Stimulated activated CD4-positive, alpha-beta T cell treated with anti-CD3 and anti-CD28 coated beads, Interleukin-1b, Interleukin-23, amount 100 ng/mL, for 4 hours (primary cell): ENCODE results near the gene FAM20C.
"Not testable (repeated sequence)": the region's sequence is repeated elsewhere in the genome, so short reads cannot be mapped to it uniquely, and the experiment has no call there.

ENCODE experiments used
- DNase-seq, 2 donors: peaks; one replicate each; pipeline ENCODE4 v3.0.0-alpha.2; 2020; ENCODE audit warnings: low read depth in 2 of 2

FAM20C gene

DNA sequence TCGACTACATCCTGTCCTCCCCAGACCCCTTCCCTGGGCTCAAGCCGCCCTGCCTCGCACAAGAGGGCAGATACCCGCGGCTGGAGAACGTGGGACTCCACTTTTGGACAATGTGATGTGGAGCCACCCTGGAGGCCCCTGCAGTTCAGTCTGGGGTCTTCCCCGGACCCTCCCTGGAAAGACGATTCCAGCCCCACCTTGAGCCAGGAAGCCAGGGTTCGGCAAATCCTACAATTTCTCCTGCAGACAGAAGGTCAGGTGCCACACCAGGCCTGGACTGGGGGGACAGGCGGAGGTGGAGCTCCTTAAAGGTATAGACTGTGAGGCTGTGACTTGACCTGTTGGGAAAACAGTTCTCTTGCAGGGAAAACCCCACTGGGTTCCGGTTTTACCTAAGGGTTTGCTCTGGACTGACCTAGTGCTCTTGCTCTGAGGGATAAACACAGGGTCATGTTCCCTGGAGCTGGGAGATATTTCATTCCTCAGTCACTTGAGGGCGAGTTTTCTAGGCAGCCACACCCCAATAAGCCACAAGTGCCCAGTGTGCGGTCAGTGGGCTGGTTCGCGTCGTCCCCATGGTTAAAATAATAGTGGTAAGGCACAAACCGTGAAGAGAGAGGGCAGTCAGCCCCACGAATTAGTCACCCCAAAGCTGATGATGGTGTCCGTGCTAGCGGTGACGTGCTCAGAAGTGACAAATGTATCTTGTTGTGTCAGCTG is 99.2 kb downstream of the FAM20C start:
- DNase-seq = no peak

DNA sequence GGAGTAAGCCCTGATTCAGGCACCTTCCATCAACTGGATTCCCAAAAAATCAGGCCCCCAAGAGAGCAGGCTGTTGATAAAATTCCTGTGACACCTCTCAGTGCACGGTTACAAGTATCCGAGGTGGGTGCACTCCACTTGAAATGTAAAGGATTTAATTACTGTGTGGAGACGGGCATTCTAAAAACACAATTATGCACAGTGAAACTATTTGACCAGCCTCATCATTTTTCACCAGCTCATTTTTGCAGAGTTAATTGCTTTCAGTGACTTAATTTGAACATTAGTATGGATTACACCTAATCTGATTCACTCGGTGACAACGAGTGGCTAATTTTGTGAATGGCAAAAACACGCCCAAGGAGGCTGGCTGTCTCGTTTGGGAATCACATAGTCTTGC is 99.9 kb downstream of the FAM20C start:
- no peak for DNase-seq

DNA sequence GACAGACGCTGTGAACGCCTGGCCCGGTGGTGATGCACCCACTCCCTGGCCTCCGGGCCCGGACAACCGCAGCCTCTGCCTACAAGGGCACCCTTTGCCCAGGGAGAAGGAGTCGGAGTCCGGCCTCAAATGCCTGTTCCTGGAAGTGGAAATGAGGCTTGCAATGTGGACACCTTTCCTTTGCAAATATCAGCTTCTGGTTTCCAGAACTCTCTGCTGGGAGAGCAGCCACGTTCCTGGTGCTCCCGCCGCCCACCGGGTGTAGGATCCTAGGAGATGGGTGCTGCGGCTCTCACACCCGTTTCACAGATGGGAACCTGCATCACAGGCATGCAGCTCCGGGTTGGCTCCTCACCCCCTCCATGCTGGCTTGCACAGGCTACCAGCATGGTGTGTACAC is 100.5 kb downstream of the FAM20C start:
- no peak for DNase-seq

DNA sequence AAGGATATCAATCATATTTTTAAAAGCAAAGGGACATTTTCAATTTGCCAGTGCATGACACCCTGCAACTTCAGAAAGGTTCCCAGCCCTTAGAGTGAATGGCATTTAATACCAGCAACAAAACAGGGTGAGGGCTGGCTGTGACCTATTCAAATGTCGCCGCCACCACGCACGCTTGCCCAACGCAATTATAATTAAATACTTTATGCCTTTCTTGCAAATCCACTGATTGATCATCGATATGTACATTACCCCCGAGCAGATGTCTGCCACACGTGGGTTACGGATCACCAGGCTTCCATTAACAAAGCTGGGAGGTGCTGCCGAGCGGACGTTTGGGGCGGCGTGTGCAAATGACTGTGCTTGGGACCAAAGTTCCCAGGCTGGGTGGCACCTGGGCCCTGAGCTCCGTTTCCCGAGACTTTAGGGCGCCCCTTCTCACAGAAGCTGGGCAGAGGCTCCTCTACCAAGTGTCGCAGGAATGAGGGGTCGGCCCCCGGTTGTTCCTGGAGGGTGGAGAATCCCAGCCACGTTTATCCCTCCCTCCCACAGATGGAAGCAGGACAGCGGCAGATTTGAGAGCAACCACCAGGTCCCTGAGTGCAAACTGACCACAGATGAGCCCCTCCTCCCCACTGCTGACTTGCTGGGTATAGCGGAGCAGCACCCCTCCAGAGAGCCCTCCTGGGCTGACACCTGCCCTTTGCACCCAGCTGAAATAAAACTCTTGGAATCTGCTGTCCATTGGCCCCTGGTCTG is 101.5 kb downstream of the FAM20C start:
- no peak for DNase-seq

DNA sequence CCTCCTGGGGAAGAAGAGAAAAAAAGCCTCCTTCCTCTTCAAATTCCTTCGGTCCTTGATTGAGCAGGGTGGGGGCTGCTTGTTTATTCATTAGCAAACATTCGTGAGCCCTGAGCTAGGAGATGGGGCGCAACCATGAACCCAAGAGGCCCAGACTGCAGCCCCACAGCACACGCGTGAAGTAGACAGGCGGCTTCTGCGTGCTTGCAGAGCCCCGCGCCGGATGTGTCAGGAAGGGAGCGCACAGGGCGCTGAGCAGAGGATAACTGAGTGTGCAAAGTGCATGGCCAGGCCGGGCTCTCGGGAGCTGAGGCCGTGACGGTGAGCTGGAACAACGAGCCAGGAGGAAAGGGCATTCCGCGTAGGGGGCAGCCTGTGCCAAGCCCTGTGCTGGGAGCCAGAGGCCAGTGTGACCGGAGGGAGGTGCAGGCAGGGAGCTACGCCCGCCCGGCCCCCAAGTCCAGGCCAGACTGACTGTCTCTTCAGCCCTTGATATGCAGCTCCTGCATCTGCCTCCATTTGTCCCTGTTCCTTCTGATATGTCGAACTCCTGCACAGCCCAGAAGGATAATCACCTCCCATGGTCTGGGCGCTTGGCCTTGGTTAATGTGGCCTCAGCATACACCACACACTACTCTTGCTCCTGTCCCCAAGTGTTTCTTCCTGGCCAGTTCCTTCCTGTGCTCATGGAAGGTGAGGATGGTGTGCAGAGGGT is 102.2 kb downstream of the FAM20C start:
- DNase-seq = no peak

DNA sequence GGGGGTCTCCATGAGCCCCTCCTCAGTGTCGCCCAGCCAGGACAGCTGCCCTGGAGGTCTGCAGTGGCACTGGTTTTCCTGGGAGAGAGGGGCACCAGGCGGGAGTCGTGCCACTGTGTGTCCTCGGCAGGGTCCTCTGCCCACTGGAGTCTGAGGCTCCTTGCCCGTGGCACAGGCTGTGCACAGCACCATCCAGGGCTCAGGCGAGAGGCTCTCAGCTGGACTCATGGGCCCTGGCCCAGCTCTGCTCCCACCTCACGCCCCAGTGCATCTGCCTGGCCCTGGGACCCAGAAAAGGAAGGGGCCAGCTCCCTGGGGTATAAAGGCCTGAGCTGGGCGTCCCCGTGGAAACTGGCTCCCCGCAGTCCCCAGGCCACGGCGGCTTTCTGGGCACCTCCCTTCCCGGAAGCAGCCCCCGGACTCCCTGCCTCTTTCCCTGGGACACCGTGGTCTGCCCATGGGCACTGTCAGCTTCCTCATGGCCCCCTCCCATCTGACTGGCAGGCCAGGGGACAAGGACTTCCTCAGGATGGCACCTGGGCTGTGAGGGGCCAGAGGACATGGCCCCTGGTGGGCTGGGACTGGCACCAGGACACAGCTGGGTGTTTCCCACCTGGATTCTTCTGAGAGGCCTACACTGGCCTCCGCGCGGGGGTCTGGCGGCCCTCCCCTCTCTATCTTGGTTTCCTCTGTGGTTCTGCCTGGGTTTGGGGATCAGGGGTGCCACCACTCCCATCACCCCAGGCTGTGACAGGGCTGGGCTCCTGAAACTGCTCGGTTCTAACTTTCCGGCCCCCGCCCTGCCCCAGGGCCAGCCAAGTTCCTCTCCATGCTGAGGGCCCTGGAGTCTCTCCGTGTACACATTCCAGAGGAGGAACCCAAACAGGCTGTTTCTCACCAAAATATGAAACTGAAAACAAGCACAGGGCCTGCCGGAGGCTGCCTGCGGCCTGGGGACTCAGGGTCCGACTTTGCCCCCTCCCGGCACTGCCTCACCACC is 103.1 kb downstream of the FAM20C start:
- no peak for DNase-seq

DNA sequence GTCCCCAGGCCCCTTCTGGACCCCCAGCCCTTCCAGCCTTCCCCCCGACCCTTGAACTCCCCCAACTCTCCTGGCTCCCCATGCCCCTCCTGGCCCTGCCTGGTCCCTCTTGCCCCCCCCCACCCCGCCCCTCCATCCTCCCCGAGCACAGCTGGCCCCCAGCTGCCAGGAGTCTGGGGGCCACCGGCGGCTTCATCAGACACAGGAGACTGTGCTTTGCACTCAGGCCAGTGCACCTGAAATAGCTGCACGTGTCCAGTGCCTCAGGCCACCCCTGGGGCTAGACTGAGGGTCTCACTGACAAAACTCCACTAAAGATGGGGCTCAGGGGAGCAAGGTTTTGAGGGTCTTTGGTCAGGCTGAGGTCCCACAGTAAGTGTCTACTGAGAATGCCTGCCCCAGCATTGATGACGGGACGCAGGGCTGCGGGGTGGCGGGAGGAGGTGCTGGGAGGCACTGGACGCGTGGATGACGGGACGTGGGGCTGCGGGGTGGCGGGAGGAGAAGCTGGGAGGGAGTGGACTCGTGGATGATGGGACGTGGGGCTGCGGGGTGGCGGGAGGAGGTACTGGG is 104.1 kb downstream of the FAM20C start:
- no peak for DNase-seq

DNA sequence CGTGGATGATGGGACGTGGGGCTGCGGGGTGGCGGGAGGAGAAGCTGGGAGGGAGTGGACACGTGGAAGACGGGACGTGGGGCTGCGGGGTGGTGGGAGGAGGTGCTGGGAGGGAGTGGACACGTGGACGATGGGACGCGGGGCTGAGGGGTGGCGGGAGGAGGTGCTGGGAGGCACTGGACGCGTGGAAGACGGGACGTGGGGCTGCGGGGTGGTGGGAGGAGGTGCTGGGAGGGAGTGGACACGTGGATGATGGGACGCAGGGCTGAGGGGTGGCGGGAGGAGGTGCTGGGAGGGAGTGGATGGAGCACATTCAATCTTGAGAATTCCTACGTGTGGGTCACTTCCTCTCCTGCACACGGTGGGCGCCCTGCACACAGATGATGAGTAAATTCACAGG is 104.8 kb downstream of the FAM20C start:
- DNase-seq = not testable (repeated sequence)

DNA sequence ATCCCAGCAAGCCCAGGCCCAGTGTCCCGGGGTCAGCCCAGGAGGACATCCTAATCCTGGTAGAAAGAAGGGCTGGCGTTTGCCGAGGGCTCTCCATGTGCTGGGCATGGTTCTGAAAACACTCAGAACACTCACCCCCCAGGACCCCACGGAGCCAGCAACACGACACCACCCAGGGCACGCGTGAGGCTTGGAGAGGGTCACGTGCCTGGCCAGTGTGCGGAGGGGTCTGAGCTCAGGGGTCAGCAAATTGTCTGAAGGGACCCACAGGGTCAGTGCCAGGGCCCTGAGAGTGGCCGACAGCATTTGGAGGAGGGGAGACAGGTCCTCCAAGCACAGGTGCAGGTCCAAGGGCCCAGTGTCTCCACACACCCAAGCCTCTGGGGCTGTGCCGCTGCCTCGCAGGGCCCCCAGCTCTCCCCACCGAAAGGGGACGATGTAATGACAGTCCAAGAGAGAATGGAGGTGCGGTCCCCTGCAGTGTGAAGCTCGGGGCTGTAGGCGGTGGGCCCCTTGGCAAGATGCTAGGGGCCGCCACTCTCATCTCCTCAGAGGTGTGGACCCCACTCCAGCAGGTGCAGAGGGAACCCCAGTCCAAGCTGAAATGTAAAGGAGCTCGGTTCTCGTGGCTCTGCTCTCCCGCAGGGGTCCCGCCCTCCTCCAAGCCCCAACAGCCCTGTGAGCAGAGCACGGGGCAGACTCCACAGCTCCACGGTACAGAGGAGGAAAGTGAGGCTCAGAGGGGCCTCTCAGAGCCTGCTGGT is 105.4 kb downstream of the FAM20C start:
- DNase-seq = no peak

DNA sequence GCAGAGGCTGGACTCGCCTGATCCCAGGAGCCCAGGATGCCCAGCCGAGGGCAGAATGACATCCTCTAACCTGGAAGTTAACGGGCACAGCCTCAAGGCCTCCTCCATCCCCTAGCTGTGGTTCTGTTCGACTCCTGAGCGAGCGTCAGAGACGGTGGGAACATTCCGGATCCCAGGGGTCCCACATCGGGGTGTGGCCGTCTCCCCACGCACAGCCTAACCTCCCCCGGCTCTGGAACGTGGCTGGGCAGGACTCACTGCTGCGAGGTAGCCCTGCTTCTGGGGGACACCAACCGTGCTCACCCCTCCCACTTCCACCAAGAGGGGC is 106.0 kb downstream of the FAM20C start:
- no peak for DNase-seq

DNA sequence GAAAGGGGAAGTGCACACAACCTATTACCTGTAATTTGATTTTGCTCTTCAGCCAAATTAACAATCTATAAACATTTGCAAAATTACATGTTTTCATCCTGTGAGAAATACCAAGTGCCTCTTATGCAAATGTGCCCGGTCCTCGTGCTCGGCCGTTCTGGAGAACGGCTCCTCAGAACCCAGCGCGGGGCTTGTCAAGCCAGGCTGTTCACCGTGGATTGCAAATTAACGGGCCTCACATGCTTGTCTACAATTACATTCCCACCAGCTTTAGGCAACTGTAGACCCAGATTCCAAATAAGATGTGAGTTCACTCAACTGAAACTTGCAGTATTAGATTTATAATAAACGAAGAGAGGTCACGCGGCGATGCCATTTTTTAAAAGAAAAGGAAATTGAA is 106.4 kb downstream of the FAM20C start:
- no peak for DNase-seq

DNA sequence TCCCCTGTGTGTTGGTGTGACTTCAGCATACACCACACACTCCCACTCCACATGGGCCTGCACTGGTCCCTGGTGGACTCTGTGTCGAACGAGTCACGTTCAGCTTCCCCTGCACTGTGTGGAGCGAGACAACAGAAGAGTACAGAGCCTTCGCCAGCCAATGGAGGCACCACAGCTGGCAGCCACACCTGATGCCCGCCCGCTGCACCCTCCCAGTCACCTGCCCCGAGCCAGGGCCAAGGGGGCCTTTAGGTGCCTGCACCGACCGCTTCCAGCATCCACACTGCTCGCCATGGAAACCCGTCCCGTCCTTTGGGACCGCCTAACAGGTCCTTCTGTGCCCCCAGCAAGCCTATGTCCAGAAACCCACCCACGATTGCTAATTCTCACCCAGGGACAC is 106.8 kb downstream of the FAM20C start:
- no peak for DNase-seq

DNA sequence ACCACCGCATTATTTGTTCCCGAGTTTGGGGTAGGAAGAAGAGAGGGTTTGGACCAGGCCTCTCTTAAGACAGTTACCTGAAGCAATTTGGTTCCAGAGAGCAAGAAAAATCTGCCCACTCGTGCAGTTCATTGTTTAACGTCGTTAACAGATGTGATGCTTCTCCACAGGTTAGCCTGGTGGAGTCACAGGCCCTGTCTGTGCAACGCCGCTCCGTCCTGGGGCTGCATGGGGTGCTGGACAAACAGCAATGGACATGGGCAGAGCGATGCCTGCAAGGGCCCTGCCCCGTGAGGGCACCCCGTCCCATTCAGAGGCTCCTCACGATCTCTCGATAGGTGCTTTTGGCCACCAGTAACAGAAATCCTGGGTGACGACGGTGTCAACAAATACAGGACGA is 107.3 kb downstream of the FAM20C start:
- no peak for DNase-seq

DNA sequence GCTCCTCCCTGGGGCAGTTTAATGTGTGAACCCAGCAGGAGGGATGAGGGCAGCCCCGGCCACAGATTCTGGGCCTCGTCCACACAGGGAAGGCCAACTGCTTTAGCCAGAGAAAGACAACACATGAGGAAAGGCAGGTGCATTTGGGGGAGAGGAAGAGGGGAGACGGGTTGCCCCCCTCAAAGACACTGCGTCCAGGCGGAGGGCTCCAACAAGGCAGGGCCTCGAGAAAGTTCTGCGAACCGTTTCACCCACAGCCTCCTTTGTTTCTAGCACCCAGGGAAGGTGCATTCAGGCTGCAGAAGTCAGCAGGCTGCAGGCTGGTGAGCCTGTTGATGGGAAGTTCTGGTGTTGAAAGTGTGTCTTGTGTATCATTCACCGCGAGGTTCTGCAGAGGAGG is 107.7 kb downstream of the FAM20C start:
- no peak for DNase-seq

DNA sequence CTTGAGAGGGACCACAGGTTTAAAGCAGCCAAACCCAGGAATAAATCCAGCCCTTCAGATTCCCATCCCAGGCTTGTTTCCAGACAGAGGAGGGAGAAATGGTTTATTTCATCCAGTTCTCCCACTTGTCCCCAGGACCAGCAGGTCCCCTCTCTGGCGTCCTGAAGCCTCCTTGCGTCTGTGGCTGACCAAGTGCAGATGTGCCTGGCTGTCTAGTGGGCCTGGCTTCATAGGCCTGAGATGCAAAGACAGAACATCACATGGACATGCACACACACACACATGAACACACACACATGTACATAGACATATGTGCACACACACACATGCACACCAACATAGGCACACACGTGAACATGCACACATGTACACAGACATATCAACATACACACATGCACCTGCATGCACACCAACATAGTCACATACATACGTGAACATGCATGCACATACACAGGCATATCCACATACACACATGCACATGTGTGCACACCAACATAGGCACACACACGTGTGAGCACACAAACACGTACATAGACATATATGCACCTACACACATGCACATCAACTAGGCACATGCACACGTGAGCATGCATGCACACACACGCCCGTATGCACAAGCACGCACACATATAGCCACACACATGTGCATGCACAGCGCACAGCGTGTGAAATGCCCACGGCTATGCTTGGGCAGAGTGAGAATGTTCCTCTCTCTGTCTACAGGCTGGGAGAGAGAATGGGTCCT is 108.3 kb downstream of the FAM20C start:
- DNase-seq = no peak

DNA sequence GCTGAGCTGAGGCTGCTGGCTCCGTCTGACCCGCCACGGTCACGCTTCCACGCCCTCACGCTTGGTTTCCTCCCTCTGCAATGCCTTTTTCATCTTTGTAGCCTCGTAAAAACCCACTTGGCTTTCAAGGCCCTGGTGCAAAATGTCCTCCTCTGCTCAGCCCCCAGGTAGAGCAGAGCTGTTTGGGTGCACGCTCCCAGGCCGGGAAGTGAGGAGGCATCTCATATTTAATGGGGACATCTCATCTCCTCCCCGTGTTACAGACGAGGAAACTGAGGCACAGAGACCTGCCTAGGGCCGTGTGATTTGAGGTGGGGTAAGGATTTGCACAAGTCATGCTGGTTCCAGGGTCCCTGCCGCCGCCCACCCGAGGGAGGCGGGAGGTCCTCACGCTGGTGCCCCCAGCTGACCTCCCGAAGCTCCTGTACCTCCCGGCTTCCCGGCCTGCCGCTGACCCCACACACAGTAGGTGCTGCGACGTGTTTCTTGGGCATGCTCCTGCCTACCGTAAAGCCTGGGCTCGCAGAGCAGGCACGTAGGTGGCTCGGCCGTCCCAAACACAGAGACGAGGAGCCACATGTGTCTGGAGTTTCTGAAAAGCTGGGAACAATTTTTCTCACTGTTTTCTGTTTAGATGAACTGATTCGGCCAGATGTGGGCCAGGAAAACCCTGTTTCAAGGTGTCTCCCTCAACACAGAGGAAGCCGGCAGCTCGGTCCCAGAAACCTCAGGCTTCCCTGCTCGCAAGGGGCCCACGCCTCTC is 109.1 kb downstream of the FAM20C start:
- no peak for DNase-seq

DNA sequence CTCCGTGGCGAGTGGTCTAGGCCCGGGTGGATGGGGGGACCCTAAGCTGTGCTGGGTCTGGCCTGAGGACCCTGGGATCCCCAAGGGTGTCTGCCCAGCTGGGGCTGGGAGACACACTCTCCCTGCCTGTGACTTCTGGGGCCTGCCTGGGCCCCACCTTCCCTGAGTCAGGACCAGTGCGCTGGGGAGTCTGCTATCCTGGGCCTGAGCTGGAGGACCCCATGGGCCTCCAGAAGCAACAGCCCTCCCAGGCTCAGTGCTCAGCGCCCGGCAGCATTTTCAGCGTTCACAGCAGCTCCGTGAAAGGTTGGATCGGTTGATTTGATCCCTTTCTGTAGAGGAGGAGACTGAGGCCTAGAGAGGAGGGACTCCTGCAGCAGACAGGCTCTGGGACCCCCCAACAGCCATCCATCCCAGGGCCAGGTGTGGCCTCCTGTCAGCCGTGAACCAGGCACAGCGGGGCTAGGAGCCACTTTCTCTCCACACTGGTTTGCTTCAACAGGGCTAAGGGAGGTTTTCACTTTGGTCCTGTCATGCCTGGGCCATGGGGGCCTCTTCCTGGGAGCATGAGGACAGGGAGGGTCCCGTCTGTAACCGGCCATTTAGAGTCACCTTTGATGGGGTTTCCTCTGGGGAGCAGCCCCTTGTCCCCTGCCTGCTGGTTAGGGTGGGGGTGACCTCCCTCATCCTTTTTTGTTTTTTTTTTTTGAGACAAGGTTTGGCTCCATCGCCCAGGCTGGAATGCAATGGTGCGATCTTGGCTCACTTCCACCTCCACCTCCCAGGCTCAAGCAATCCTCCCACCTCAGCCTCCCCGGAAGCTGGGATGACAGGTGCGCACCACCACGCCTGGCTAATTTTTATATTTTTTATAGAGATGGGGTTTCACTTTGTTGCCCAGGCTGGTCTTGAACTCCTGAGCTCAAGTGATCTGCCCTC is 110.0 kb downstream of the FAM20C start:
- DNase-seq = no peak

DNA sequence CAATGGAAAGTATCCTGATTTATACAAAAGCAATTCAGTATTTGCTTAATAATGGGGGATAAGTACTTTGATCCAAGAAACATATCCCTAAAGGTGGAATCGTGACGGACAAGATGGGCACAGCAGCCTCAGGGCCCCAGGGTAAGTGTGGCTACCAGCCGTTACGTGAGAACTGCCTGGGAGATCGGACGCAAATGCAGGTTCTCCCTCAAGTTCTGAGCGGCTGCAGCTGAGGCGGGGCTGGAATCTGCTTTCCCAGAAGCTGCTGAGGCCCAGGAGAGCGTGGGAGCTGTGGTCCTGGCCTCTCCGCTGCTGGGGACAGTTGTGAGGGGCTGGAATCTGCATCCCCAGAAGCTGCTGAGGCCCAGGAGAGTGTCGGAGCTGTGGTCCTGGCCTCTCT is 111.1 kb downstream of the FAM20C start:
- DNase-seq = no peak
